Stomach smooth muscle (tissue), 2 donors: ENCODE results near the gene ABCA13.

ENCODE experiments used
- H3K27ac ChIP-seq: one replicate; pipeline ENCODE4 v1.7.0; 2013; ENCODE audit warnings: mild to moderate bottlenecking, low read length, inconsistent platforms
- H3K27me3 ChIP-seq, 2 donors: one replicate each; pipeline ENCODE4 v1.7.0; 2013; ENCODE audit warnings: low read length in 2 of 2; ENCODE audit not compliant: insufficient read depth in 2 of 2, control insufficient read depth in 1 of 2
- H3K36me3 ChIP-seq, 2 donors: one replicate each; pipeline ENCODE4 v1.7.0; 2013; ENCODE audit warnings: low read length in 2 of 2; ENCODE audit not compliant: control insufficient read depth in 2 of 2, insufficient read depth in 2 of 2
- H3K4me1 ChIP-seq: one replicate; pipeline ENCODE4 v1.7.0; 2013; ENCODE audit warnings: low read length; ENCODE audit not compliant: control insufficient read depth, insufficient read depth
- H3K4me3 ChIP-seq, 2 donors: one replicate each; pipeline ENCODE4 v1.7.0; 2013; ENCODE audit warnings: low read length in 2 of 2
- H3K9ac ChIP-seq, 2 donors: one replicate each; pipeline ENCODE4 v1.7.0; 2013; ENCODE audit warnings: low read length in 2 of 2, mild to moderate bottlenecking in 1 of 2
- H3K9me3 ChIP-seq, 2 donors: one replicate each; pipeline ENCODE4 v1.7.0; 2013; ENCODE audit warnings: low read length in 2 of 2; ENCODE audit not compliant: control insufficient read depth in 2 of 2
- donor health status: healthy.
- donor health status: Pancreatic carcinoma.

Gene ABCA13

GRCh38 chr7:48263311-48263650, 92.0 kb downstream of the ABCA13 start:
- no peak overlapping the region for H3K4me3 ChIP-seq
- no peaks in the 10 kb centered on the region for H3K27me3 ChIP-seq
- no peaks in the 10 kb centered on the region for H3K36me3 ChIP-seq
- H3K9me3 ChIP-seq, result no peaks in the 10 kb centered on the region
- no peaks in the 10 kb centered on the region for H3K4me1 ChIP-seq
- no peak overlapping the region for H3K9ac ChIP-seq
- no peak overlapping the region for H3K27ac ChIP-seq

GRCh38 chr7:48269066-48269465, 97.8 kb downstream of the ABCA13 start:
- Histone ChIP-seq H3K27me3 (no peaks in the 10 kb centered on the region), H3K9me3 (no peaks in the 10 kb centered on the region), H3K4me3 (no peak overlapping the region)

GRCh38 chr7:48274662-48275061, 103.4 kb downstream of the ABCA13 start:
- H3K36me3 ChIP-seq, result no peaks in the 10 kb centered on the region
- H3K27me3 ChIP-seq, result no peaks in the 10 kb centered on the region
- no peaks in the 10 kb centered on the region for H3K4me1 ChIP-seq
- no peak overlapping the region for H3K9ac ChIP-seq
- H3K4me3 ChIP-seq, result no peak overlapping the region
- no peak overlapping the region for H3K27ac ChIP-seq
- H3K9me3 ChIP-seq, result no peaks in the 10 kb centered on the region

More at GRCh38 chr7:48269066-48269465, 97.8 kb downstream of the ABCA13 start:
- H3K9ac ChIP-seq, result no peak overlapping the region
- H3K4me1 ChIP-seq, result no peaks in the 10 kb centered on the region
- no peak overlapping the region for H3K27ac ChIP-seq
- no peaks in the 10 kb centered on the region for H3K36me3 ChIP-seq

- H3K36me3 ChIP-seq, result no peaks in the 10 kb centered on the region
- no peaks in the 10 kb centered on the region for H3K27me3 ChIP-seq
- H3K4me1 ChIP-seq, result no peaks in the 10 kb centered on the region
- no peak overlapping the region for H3K4me3 ChIP-seq
- H3K9ac ChIP-seq, result no peak overlapping the region
- no peaks in the 10 kb centered on the region for H3K9me3 ChIP-seq
- H3K27ac ChIP-seq, result no peak overlapping the region
Observed at GRCh38 chr7:48279420-48279819, 108.2 kb downstream of the ABCA13 start.

- Histone ChIP-seq H3K27me3 (peaks cover 0 to under 1% of the 10 kb centered on the region in 2 donors), H3K4me3 (no peak overlapping the region), H3K9me3 (no peaks in the 10 kb centered on the region), H3K36me3 (no peaks in the 10 kb centered on the region), H3K4me1 (no peaks in the 10 kb centered on the region), H3K27ac (no peak overlapping the region), H3K9ac (no peak overlapping the region)
Observed at GRCh38 chr7:48280100-48280499, 108.8 kb downstream of the ABCA13 start.

GRCh38 chr7:48285373-48285772, 114.1 kb downstream of the ABCA13 start:
- no peaks in the 10 kb centered on the region for H3K4me1 ChIP-seq
- H3K9me3 ChIP-seq, result no peaks in the 10 kb centered on the region

GRCh38 chr7:48286836-48287235, 115.6 kb downstream of the ABCA13 start:
- H3K9ac ChIP-seq, result no peak overlapping the region
- H3K36me3 ChIP-seq, result no peaks in the 10 kb centered on the region
- H3K4me3 ChIP-seq, result no peak overlapping the region
- H3K9me3 ChIP-seq, result no peaks in the 10 kb centered on the region
- H3K4me1 ChIP-seq, result no peaks in the 10 kb centered on the region
- H3K27ac ChIP-seq, result no peak overlapping the region
- H3K27me3 ChIP-seq, result peaks cover 0 to 2% of the 10 kb centered on the region in 2 donors

More at GRCh38 chr7:48285373-48285772, 114.1 kb downstream of the ABCA13 start:
- H3K27me3 ChIP-seq, result peaks cover 0 to 2% of the 10 kb centered on the region in 2 donors
- H3K4me3 ChIP-seq, result no peak overlapping the region
- no peak overlapping the region for H3K9ac ChIP-seq
- no peaks in the 10 kb centered on the region for H3K36me3 ChIP-seq
- H3K27ac ChIP-seq, result no peak overlapping the region

- Histone ChIP-seq H3K4me1 (no peaks in the 10 kb centered on the region), H3K27me3 (peaks cover 0 to 2% of the 10 kb centered on the region in 2 donors), H3K9me3 (no peaks in the 10 kb centered on the region), H3K36me3 (no peaks in the 10 kb centered on the region), H3K27ac (no peak overlapping the region), H3K9ac (no peak overlapping the region), H3K4me3 (no peak overlapping the region)
Observed at GRCh38 chr7:48289656-48290055, 118.4 kb downstream of the ABCA13 start.

- Histone ChIP-seq H3K36me3 (no peaks in the 10 kb centered on the region), H3K9ac (no peak overlapping the region), H3K9me3 (no peaks in the 10 kb centered on the region), H3K27ac (no peak overlapping the region), H3K27me3 (no peaks in the 10 kb centered on the region), H3K4me1 (no peaks in the 10 kb centered on the region), H3K4me3 (no peak overlapping the region)
Observed at GRCh38 chr7:48292949-48293348, 121.7 kb downstream of the ABCA13 start.

- no peaks in the 10 kb centered on the region for H3K36me3 ChIP-seq
- H3K9me3 ChIP-seq, result no peaks in the 10 kb centered on the region
- no peak overlapping the region for H3K9ac ChIP-seq
- no peak overlapping the region for H3K4me3 ChIP-seq
- H3K27ac ChIP-seq, result no peak overlapping the region
- no peaks in the 10 kb centered on the region for H3K4me1 ChIP-seq
- H3K27me3 ChIP-seq, result no peaks in the 10 kb centered on the region
Observed at GRCh38 chr7:48295296-48295971, 124.2 kb downstream of the ABCA13 start.

- Histone ChIP-seq H3K27me3 (no peaks in the 10 kb centered on the region), H3K9me3 (no peaks in the 10 kb centered on the region), H3K9ac (no peak overlapping the region), H3K36me3 (no peaks in the 10 kb centered on the region), H3K4me3 (no peak overlapping the region), H3K4me1 (no peaks in the 10 kb centered on the region), H3K27ac (no peak overlapping the region)
Observed at GRCh38 chr7:48296966-48297365, 125.7 kb downstream of the ABCA13 start.
